ENCODE data around the gene RNLS. TPM values are rescaled to one million over a fixed set of nuclear protein-coding genes. Genes with fewer than 3 reads are reported as not detected.
A peak's percentile ranks its signal among the peaks of the same experiment; 100 is the strongest.
"Not testable (repeated sequence)": the region's sequence is repeated elsewhere in the genome, so short reads cannot be mapped to it uniquely, and the experiment has no call there.

Gene RNLS
- total RNA-seq, 1 experiment from 2014 or later, result not detected

DNA sequence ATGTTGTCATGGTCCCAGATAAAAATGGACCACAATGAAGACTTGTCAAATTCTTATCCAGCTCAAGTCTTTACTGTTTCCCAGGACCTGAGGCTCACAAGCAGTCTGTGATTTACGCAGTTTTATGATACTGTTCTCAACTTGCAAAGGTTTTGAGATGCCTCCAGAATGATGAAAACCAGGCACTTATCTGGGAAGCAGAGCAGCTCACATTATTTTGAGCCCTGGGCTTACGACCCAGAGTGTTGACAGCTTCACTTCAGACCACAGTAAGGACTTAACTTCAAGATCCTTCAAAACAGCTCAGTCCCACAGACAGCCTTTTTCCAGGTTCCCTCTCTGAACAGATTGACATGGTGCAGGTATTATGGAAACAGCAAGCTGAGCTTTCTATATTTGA lies 236.1 kb downstream of the RNLS start:
- no peak for DNase-seq (ENCODE audit: low read depth)

DNA sequence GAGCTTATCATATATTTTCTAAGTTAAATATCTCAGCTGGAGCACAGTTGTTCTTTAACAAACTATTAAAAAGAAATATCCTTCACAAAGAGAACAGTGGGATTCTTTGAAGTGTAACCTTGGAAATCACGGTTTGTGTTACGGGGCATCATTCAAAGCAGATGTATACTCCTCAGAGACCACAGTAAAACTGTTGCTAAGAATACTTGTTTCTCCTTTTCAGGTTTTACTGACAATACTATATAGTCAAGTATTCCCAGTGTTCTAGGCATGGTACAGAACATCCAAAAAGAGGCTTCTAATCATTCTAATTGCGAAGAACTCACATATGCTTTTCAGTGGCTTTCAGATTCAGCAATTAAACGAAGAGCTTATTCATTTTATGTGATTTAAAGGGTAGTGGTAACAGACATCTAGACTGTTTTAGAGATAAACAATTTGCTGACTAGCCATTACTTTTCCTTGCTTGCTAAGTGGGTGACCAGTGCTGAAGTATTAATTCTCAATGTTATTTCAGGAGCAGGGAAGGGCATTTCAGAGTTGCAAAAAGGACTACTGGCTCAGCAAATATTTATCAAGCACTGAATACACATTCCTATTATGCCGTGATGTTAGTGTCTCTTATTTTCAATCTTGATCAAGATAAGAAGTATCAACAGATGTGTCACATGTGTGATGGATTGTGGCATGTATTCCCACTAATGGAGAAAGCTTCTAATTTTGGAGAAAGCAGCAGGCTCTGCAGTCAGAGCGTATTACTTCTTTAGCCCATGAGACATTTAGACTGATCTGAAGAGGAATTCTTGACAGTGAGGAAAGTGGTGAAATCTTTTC lies 236.8 kb downstream of the RNLS start:
- DNase-seq (ENCODE audit: low read depth), result no peak

DNA sequence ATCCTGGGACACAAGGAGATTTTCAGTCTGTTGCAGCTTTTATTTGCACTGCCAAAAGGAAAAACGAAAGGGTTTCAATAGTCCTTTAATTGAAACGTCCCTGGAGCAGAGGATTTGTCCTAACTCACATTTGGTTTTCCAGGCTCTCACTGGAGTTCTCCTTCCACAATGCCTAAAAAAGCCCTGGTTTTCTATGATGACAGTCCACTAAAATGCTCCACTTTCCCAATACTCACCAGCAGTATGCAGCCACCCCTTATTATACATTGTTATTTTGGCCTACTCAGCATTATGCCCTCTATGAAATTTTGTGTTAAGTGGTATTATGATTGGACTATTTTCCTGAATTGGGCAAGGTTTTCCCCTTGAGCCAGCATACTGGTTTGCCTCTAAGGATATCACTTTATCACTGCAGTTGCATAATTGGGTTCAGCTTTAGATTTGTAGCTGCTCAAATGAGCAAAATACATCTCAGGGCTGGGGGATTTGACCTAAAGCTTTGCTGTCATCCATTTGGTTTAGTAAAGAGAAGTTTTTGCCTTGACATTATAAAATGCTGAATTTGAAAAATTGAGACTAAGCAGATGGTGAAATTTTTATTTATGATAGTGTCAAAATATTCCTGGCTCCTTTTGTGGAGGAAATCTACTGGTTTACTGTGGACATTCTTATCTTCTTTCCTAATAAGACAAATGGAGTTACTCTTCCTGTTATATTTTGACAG lies 239.2 kb downstream of the RNLS start:
- DNase-seq (ENCODE audit: low read depth), result no peak

DNA sequence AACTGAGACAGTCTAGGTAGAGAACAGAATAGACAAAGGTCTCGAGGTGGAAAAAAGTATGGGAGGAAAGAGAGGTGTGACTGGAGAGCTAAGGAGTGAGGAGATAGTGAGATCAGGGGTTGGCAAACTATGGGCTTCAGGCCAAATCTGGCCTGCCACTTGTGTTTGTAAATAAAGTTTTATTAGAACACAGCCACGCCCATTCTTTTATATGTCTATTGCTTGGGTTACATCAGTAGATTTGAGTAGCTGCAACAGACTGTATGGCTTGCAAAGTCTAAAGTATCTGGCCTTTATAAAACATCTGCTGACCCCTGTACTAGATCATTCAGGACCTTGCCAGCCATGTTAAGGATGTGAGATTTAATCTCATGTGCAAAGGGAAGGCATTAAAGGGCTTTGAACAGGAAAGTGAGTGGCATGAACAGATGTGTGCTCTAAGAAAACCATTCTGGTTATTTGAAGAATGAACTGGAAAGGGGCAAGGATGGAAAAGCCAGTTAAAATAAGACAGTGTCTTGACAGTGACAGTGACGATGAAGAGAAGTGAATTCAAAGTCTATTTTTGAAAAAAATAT lies 240.3 kb downstream of the RNLS start:
- peak; percentile 72 for DNase-seq (ENCODE audit: low read depth)

DNA sequence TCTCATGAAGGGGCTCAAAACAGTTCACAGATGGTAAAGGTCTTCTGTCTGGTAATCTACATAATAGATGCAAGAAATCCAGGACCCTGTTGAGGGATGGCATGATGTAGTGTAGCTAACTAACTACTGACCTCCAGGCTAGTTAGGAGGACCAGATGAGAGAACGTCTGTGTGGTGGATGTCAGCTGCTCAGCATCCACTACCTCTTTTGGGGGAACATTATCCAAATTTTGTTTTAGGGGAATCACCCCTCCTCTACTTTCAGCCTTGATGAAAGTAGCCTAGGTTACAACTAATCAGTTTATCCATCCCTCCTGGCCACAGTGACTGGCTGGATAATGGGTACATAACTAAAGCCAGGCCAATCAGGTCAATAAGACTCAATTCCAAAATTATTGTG lies 246.0 kb downstream of the RNLS start:
- DNase-seq (ENCODE audit: low read depth), result no peak

DNA sequence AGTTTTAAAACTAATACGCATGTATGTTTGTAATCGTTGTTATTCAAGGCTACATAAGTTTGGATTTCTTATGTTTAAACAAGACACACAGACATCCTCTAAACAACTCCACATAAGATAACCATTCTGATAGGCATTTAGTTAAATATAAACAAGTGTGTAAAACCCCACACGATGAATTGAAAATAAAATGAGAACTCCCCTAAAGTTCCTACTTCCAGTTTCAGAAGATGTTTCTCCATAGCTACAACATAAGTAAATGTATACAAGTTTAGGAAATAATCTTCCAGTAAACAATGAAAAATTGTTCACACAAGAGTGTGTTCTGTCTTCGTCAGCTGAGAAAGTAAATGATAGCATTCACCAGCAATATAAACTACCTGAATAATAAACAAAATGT lies 246.8 kb downstream of the RNLS start:
- DNase-seq (ENCODE audit: low read depth), result no peak

DNA sequence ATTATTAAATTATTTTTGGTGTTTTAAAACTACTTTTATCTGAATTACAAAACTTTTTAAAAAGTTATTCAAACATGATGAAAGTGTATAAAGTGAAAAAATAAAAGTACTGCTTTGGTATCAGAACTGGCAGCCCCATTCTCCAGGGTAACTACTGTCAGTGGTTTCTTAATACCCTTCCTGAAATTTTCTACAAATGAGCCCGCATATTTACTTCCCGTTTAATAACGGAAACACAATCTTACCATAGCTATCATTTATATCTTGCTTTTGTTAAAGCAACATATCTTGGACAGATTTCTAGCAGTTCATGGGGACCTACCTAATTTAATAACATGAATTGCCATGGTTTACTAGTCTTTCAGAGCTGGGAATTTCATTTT lies 249.9 kb downstream of the RNLS start:
- no peak for DNase-seq (ENCODE audit: low read depth)

DNA sequence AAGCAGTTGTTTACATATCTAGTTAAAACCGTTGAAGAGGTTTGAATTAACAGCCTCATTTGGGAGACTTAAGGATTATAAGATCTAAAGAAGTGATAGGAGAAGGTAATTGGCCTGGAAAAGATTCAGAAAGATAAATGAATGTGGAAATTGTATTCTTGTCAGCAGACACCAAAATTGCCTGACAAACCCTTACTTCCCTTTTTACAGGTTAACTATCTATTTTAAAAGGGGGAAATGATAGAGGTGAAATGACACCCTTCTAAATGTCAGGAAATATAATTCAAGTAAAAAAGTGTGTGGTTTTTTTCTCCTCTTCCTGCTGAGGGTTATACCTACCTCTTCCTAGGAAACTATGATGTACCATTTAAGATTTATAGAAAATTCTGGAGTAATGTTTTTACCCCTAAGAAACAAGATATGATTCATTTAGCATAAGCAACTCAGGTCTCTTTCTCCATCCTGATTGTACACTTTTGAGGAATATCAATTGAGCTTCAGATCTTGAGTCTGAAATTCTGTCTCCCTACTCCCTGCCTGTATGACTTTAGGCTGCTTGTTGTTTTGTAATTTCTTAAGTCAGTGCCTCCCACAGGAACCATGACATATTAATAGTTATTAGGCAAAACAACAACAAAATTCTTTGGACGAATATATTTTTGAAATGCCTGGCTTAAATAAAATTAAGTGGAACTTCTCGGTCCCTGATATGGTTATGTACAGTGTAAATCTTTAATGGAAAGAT lies 250.4 kb downstream of the RNLS start:
- no peak for DNase-seq (ENCODE audit: low read depth)

DNA sequence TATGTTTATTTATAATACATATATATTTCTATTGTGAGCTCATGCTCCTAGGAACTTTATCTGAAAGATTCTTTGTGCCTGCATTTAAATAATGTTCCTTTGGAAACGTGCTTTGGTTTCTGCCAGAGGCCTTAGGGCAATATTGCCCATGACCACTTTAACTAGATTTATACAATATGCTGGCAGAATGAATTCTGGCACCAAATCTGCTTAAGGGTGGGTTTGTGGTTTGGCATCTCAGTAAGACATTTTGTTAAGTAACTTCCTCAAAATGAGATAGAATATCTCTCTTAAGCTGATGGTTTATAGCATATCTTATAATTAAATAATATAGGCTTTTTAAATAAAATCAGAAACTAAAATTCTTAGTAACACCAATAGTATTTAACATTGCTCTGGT lies 252.9 kb downstream of the RNLS start:
- DNase-seq (ENCODE audit: low read depth), result no peak

DNA sequence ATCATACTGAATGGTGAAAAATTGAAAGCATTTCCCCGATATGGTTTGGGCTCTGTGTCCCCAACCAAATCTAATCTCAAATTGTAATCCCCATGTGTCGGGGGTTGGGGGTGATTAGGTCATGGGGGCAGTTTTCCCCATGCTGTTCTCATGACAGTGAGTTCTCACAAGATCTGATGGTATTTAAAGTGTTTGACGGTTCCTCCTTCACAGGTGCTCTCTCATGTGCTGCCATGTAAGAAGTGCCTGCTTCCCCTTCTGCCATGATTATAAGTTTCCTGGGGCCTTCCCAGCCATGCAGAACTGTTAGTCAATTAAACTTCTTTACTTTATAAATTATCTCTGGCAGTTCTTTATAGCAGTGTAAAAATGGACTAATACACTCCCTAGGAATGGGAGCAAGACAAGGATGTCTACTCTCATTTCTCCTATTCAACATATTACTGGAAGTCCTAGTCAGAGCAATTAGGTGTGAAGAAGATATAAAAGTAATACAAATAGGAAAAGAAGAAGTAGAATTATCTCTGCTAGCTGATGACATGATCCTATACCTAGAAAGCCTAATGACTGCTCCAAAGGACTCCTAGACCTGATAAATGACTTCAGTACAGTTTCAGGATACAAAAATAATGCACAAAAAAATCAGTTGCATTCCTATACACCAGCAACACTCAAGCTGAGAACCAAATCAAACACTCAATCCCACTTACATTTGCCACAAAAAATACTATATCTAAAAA lies 260.6 kb downstream of the RNLS start:
- no peak for DNase-seq (ENCODE audit: low read depth)

DNA sequence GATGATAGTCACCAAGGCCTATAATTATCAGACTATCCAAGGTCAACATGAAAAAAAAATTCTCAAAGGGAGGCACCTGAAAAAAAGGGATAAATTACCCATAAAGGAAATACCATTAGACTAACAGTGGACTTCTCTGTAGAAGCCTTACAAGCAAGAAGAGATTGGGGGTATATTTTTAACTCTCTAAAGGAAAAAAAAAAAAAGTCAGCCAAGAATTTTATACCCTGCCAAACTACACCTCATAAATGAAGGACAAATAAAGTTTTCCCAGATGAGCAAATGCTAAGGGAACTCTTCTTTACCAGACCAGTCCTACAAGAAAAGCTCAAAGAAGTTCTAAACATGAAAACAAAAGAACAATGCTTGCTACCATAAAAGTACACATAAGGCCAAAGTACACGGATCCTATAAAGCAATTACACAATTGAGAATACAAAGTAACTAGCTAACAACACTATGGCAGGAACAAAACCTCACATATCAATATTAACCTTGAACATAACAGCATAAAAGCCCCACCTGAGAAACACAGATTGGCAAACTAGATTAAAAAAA lies 263.1 kb downstream of the RNLS start:
- DNase-seq (ENCODE audit: low read depth), result no peak

DNA sequence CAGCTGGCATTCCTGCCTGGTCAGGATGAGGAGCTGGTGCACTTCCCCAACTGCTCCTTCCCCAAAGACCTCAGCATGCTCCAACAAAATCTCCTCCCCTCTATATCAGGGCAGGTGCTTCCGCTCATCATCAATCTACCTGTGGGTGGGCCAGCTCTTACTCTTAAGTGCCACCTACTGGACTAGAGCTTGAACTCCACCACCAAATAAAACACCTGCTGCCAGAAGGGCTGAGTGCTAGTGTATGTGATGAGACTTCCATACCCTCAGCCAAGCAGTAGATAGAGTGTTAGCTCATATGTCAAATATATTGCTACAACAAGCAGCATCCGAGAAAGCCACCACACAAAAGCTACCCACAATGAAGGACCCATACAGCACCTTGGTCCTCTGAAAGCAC lies 264.3 kb downstream of the RNLS start:
- no peak for DNase-seq (ENCODE audit: low read depth)

DNA sequence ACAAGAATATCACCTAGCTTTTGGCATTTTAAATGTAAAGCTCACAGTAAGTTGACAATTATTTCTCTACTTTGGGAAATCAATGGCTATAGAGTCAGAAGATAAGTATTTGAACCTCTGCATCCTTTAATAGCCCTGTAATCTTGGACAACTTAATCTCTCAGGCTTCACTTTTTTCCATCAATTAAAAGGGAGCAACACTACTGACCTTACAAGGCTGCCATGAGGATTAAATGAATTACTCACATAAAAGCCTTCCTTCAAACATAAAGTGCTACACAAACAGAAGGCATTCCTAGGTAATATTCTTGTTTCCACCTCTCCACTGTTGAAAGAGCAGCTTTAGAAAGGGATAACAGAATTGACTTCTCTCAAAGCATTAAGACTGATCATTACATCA lies 266.0 kb downstream of the RNLS start:
- no peak for DNase-seq (ENCODE audit: low read depth)

DNA sequence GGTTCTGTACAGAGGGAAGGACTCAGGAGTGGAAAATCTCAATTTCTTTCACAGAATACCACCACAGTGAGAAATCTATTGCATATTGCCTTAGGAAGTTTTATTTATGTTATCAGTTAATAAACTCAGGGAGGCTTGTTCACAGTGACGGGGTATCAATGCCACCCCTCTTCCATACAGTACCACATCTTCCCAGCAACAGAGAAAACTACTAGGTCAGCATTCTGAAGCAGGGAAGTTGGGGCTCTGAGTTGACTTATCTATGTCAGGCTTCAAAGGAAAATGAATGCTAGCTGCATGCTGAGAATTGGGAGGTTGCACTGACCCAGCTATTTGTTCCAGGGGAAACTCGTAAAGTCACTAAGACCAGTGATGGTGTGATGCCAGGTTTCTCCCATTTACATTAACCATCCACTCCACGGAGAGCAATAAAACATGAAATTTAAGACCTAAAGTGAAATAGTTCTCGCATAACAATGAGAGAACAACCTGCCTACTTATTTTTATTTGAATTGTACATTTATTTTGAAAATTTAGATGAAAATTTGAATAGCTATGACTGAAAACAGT lies 266.7 kb downstream of the RNLS start:
- no peak for DNase-seq (ENCODE audit: low read depth)

DNA sequence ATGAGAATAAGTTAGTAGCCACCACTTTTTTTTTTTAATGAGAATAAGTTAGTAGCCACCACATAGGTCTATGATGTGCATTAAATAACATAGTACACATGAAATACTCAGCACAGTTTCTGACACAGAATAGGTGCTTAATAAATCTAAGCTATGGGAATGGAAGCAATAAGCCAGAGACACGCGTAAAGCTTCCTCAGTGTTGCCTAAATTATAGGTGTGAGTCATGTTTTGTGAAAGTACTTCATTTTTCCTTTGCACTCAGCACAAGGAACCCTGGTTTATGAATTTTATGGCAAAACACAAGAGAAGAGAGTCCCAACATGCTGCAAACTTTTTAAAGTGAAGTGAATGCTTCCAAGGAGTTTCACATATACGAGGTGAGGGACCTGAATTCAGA lies 267.4 kb downstream of the RNLS start:
- no peak for DNase-seq (ENCODE audit: low read depth)

DNA sequence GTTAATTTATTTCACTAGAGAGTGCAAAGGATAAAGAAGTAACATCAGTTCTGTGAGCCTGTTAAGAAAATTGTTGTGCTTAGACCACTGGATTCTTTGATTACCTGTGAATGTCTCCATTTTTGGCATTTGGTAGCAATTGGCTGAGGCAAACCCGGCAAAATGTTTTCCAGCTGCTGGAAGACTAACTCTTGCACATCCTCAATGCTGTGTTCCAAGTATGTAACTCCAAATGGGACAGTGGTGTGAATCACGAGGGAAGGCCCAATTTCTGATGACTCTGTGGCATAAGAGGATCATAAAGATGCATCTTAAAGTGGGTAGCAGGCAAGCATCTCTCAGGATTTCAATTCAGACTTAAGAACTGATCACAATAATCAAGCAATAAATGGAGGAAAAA lies 268.8 kb downstream of the RNLS start:
- no peak for DNase-seq (ENCODE audit: low read depth)

DNA sequence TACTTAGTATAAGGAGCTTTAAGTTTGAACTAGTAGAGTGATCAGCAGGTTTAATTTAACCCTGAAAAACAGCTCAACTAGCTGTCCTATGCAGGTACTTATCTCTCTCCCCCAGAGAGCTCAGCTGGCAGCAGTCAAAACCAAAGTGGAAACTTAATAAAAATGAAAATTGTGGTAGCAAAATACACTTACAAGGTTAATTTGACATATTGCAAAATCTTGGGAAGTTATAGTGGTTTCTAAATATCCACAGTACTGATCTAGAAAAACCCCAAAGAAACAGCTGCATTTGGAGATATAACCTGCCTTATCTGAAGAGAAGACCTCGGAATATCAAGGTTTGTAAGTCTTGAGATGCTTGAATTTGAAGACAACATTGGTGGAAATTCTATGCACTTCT lies 269.2 kb downstream of the RNLS start:
- DNase-seq (ENCODE audit: low read depth), result no peak

DNA sequence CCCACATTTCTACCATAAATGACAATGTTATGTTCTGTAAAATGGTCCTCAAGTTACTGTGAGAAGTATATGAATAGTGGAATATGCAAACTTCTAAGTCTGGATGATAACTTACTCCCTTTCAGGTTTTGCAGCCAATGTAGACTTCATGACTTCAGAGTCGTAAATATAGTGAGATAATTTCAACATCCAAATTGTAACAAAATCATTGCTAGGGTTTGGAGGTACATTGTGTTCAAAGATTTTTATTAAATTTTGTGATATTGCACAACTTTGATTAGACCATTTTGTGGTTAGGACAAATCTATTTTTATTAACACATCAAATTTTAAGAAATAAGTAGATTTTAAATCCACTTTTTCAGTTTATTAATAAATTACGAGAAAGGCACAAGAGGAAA lies 270.3 kb downstream of the RNLS start:
- no peak for DNase-seq (ENCODE audit: low read depth)

DNA sequence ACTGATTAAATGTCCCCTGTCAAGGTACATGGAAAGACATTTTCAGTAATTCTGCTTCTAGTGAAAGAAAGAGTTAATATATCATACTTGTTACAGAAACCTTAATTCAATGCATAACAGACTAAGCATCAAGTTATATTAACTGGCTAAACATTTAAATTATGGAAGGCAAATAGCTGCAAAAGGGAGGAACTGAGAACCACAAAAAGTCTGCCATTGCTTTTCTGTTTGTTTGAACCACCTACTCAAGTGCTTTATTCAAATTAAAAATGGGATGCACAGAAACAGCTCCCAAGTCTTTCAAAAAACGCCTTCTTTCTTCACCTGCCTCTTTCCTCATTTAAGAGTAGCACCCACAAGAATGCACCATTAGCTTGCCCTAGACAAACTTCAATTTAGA lies 271.9 kb downstream of the RNLS start:
- no peak for DNase-seq (ENCODE audit: low read depth)

DNA sequence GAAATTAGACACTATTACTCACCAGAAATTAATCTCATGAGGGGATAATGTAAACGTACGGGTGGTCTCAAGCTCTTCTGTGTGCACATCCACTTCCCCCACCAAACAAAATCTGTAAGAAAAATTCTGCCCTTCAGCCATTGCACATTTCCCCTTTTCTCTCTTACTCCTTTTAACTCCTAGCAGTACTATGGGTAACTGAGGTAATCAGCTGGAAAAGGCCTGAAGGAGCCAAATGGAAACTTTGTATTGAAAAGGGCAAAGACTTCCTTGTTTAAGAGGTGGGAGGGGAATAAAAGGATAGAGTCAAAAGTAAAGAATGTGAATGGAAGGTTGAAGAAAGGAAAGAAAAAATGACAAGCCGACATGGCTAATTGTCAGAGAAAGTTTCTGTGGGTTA lies 273.8 kb downstream of the RNLS start:
- DNase-seq (ENCODE audit: low read depth), result no peak

DNA sequence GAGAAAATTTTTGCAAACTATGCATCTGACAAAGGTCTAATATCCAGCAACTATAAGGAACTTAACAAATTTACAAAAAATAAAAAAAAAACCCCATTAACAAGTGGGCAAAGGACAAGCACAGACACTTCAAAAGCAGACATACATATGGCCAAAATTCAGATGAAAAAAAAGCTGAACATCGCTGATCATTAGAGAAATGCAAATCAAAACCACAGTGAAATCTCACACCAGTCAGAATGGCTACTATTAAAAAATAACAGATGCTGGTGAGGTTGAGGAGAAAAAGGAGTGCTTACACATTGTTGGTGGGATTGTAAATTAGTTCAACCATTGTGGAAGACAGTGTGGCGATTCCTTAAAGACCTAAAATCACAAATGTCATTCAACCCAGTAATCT lies 274.8 kb downstream of the RNLS start:
- not testable (repeated sequence) for DNase-seq (ENCODE audit: low read depth)
